Stimulated activated naive CD8-positive, alpha-beta T cell treated with anti-CD3 and anti-CD28 coated beads, Interleukin-15, amount 100 ng/mL, for 72 hours (primary cell): ENCODE data around the gene PRDM7.
"Not testable (repeated sequence)": the region's sequence is repeated elsewhere in the genome, so short reads cannot be mapped to it uniquely, and the experiment has no call there.

Experiments used
- ATAC-seq: fragments of 150-1000 bp; cut with Tn5 transposase; 2 replicates; pipeline ENCODE4 v1.10.0; 2021; ENCODE audit warnings: mild to moderate bottlenecking, moderate library complexity
- DNase-seq, 2 donors: peaks; one replicate each; pipeline ENCODE4 v3.0.0; 2021 to 2022
- H3K27ac Mint-ChIP-seq, 2 donors: one replicate each; pipeline ENCODE4 v1.8.0; 2022; ENCODE audit warnings: mild to moderate bottlenecking in 2 of 2, mixed read lengths in 2 of 2, moderate library complexity in 2 of 2
- H3K27me3 Mint-ChIP-seq: one replicate; pipeline ENCODE4 v1.8.0; 2022; ENCODE audit warnings: mixed read lengths
- H3K4me1 Mint-ChIP-seq: one replicate; pipeline ENCODE4 v1.8.0; 2022; ENCODE audit warnings: mild to moderate bottlenecking, mixed read lengths
- H3K4me3 Mint-ChIP-seq, 2 donors: one replicate each; pipeline ENCODE4 v1.8.0; 2022; ENCODE audit warnings: mild to moderate bottlenecking in 2 of 2, mixed read lengths in 2 of 2, moderate library complexity in 1 of 2
- H3K9me3 Mint-ChIP-seq, 2 donors: one replicate each; pipeline ENCODE4 v1.8.0; 2022; ENCODE audit warnings: mixed read lengths in 2 of 2

The PRDM7 gene

GRCh38 chr16:90077240-90077756 is at the start of gene PRDM7:
Gene PRDM7, minus strand, starts transcription at chr16:90077331. Its CDS starts 1,421 bp downstream, at chr16:90075910.
- H3K4me1 Mint-ChIP-seq: peaks cover 36% of the 10 kb centered on the region
- H3K9me3 Mint-ChIP-seq: no peaks in the 10 kb centered on the region
- peak within 1 kb of the TSS; percentile 34 to 91 for H3K27ac Mint-ChIP-seq
- peaks cover 20% of the 10 kb centered on the region for H3K27me3 Mint-ChIP-seq
- DNase-seq: peak; percentile 95 to 98
- peak within 1 kb of the TSS; percentile 90 to 94 for H3K4me3 Mint-ChIP-seq
- peak; percentile 96 for ATAC-seq

- not testable (repeated sequence) for H3K4me3 Mint-ChIP-seq, H3K27ac Mint-ChIP-seq, H3K27me3 Mint-ChIP-seq, H3K4me1 Mint-ChIP-seq, DNase-seq, H3K9me3 Mint-ChIP-seq, ATAC-seq
Observed at GRCh38 chr16:90121846-90122245, 44.7 kb upstream of the PRDM7 start.

- not testable (repeated sequence) for H3K4me3 Mint-ChIP-seq, ATAC-seq, H3K27me3 Mint-ChIP-seq, H3K9me3 Mint-ChIP-seq, DNase-seq, H3K4me1 Mint-ChIP-seq
- H3K27ac Mint-ChIP-seq: peak overlapping the region in 1 of 2 donors; percentile 54
Observed at GRCh38 chr16:90107617-90108016, 30.5 kb upstream of the PRDM7 start.

GRCh38 chr16:90107060-90107459 is 29.9 kb upstream of the PRDM7 start:
- not testable (repeated sequence) for H3K9me3 Mint-ChIP-seq, H3K27ac Mint-ChIP-seq, H3K4me1 Mint-ChIP-seq, DNase-seq, H3K4me3 Mint-ChIP-seq, H3K27me3 Mint-ChIP-seq
- ATAC-seq: peak; percentile 52

- H3K4me3 Mint-ChIP-seq: peak overlapping the region; percentile 41 to 61
- peak; percentile 67 to 89 for DNase-seq
Observed at GRCh38 chr16:90106271-90106670, 29.1 kb upstream of the PRDM7 start.

GRCh38 chr16:90104725-90105124 is 27.6 kb upstream of the PRDM7 start:
- not testable (repeated sequence) for H3K27ac Mint-ChIP-seq, H3K9me3 Mint-ChIP-seq, ATAC-seq

More at GRCh38 chr16:90106271-90106670, 29.1 kb upstream of the PRDM7 start:
- H3K27me3 Mint-ChIP-seq, H3K4me1 Mint-ChIP-seq, H3K9me3 Mint-ChIP-seq, H3K27ac Mint-ChIP-seq: not testable (repeated sequence)
- peak; percentile 99 for ATAC-seq

GRCh38 chr16:90102086-90102884 is 25.2 kb upstream of the PRDM7 start:
- H3K27me3 Mint-ChIP-seq, ATAC-seq, H3K4me1 Mint-ChIP-seq, H3K9me3 Mint-ChIP-seq, DNase-seq, H3K27ac Mint-ChIP-seq, H3K4me3 Mint-ChIP-seq: not testable (repeated sequence)

More at GRCh38 chr16:90104725-90105124, 27.6 kb upstream of the PRDM7 start:
- H3K4me1 Mint-ChIP-seq, H3K27me3 Mint-ChIP-seq, H3K4me3 Mint-ChIP-seq, DNase-seq: not testable (repeated sequence)

GRCh38 chr16:90101332-90101731 is 24.2 kb upstream of the PRDM7 start:
- not testable (repeated sequence) for H3K4me1 Mint-ChIP-seq, ATAC-seq, DNase-seq, H3K9me3 Mint-ChIP-seq, H3K27ac Mint-ChIP-seq, H3K27me3 Mint-ChIP-seq, H3K4me3 Mint-ChIP-seq

GRCh38 chr16:90100790-90101189 is 23.7 kb upstream of the PRDM7 start:
- H3K4me3 Mint-ChIP-seq, H3K9me3 Mint-ChIP-seq, ATAC-seq, H3K27ac Mint-ChIP-seq, H3K27me3 Mint-ChIP-seq, DNase-seq, H3K4me1 Mint-ChIP-seq: not testable (repeated sequence)

GRCh38 chr16:90100229-90100628 is 23.1 kb upstream of the PRDM7 start:
- H3K9me3 Mint-ChIP-seq, H3K4me1 Mint-ChIP-seq, ATAC-seq, DNase-seq, H3K27me3 Mint-ChIP-seq, H3K4me3 Mint-ChIP-seq, H3K27ac Mint-ChIP-seq: not testable (repeated sequence)

- not testable (repeated sequence) for ATAC-seq, H3K4me3 Mint-ChIP-seq, H3K27me3 Mint-ChIP-seq, H3K9me3 Mint-ChIP-seq, DNase-seq, H3K27ac Mint-ChIP-seq, H3K4me1 Mint-ChIP-seq
Observed at GRCh38 chr16:90098936-90099335, 21.8 kb upstream of the PRDM7 start.

- not testable (repeated sequence) for DNase-seq, H3K27me3 Mint-ChIP-seq, H3K4me3 Mint-ChIP-seq, H3K9me3 Mint-ChIP-seq, H3K27ac Mint-ChIP-seq, ATAC-seq, H3K4me1 Mint-ChIP-seq
Observed at GRCh38 chr16:90097010-90097684, 20.0 kb upstream of the PRDM7 start.

GRCh38 chr16:90094791-90095190 is 17.7 kb upstream of the PRDM7 start:
- not testable (repeated sequence) for ATAC-seq, H3K4me1 Mint-ChIP-seq, H3K27me3 Mint-ChIP-seq, H3K9me3 Mint-ChIP-seq, H3K4me3 Mint-ChIP-seq, H3K27ac Mint-ChIP-seq, DNase-seq

GRCh38 chr16:90094296-90094695 is 17.2 kb upstream of the PRDM7 start:
- ATAC-seq, H3K27ac Mint-ChIP-seq, DNase-seq, H3K27me3 Mint-ChIP-seq, H3K4me1 Mint-ChIP-seq, H3K9me3 Mint-ChIP-seq, H3K4me3 Mint-ChIP-seq: not testable (repeated sequence)

GRCh38 chr16:90093799-90094198 is 16.7 kb upstream of the PRDM7 start:
- not testable (repeated sequence) for ATAC-seq, H3K4me1 Mint-ChIP-seq, H3K4me3 Mint-ChIP-seq, H3K9me3 Mint-ChIP-seq, H3K27ac Mint-ChIP-seq, DNase-seq, H3K27me3 Mint-ChIP-seq

- peaks cover 18% of the 10 kb centered on the region for H3K27me3 Mint-ChIP-seq
- not testable (repeated sequence) for H3K27ac Mint-ChIP-seq, H3K4me3 Mint-ChIP-seq, H3K4me1 Mint-ChIP-seq, DNase-seq, H3K9me3 Mint-ChIP-seq, ATAC-seq
Observed at GRCh38 chr16:90092781-90093180, 15.7 kb upstream of the PRDM7 start.
